Testis (tissue), 2 donors: ENCODE data around the gene RASA3.

ENCODE experiments used
- CTCF ChIP-seq, 3 experiments: fragments of 450-650 bp in 2 of 3; fragments of 200-600 bp in 1 of 3; sonication (generic) in 1 of 3; IDR thresholded peaks; one replicate each; pipeline ENCODE4 v1.5.1; 2016 to 2019; ENCODE audit warnings: antibody characterized with exemption in 3 of 3, mild to moderate bottlenecking in 2 of 3, moderate library complexity in 1 of 3
- POLR2A ChIP-seq: fragments of 450-650 bp; IDR thresholded peaks from one replicate; pipeline ENCODE4 v1.6.1; 2017; ENCODE audit warnings: antibody characterized with exemption, mild to moderate bottlenecking, moderate library complexity

GRCh38 chr13:114143806-114144605 lies 11.6 kb upstream of the RASA3 start:
- TF ChIP-seq POLR2A (no peak), CTCF (IDR thresholded peaks at IDR 0.05) (no peak)
